IMR-90 (cell line): ENCODE results near the gene ZBTB14. TPM values are rescaled to one million over a fixed set of nuclear protein-coding genes. Genes with fewer than 3 reads are reported as not detected.

Source experiments
- ATAC-seq: fragments of 200-7000 bp; cut with Tn5 transposase; 2 replicates; pipeline ENCODE4 v1.9.1; 2020; ENCODE audit warnings: low read depth, mild to moderate bottlenecking, moderate library complexity
- BruUV-seq: library from RNA; stranded (reverse); fragments of 400-500 nt; replicated peaks from 2 replicates; lab custom pipeline; 2021; lab: Mats Ljungman, UMichigan
- CTCF ChIA-PET: fragments of 300-600 bp; formaldehyde crosslinking; extraction: SDS; loops from one replicate; lab custom pipeline; 2021; ENCODE audit warnings: antibody characterized with exemption; lab: Yijun Ruan, JAX
- POLR2A ChIA-PET: fragments of 300-600 bp; sonication (Branson Sonifier 250); formaldehyde crosslinking; loops from one replicate; lab custom pipeline; 2022; ENCODE audit warnings: antibody characterized with exemption; ENCODE audit not compliant: unreplicated experiment; lab: Charles Lee
- DNase-seq: peaks from one replicate; pipeline ENCODE4 v3.0.0; 2013
- H2AFZ ChIP-seq: replicated peaks from 2 replicates; pipeline ENCODE3; 2013; ENCODE audit warnings: low read length, mild to moderate bottlenecking; ENCODE audit not compliant: poor library complexity
- H2AK5ac ChIP-seq: 2 replicates; pipeline ENCODE4 v1.6.1; 2013; ENCODE audit warnings: low read depth, low read length, inconsistent platforms
- H2AK9ac ChIP-seq: replicated peaks from 2 replicates; pipeline ENCODE3; 2013; ENCODE audit warnings: mild to moderate bottlenecking, low read depth, low read length, moderate library complexity; ENCODE audit not compliant: poor library complexity
- H2BK120ac ChIP-seq: 2 replicates; pipeline ENCODE4 v1.6.1; 2013; ENCODE audit warnings: low read depth, low read length, inconsistent platforms
- H2BK15ac ChIP-seq: 3 replicates; pipeline ENCODE4 v1.6.1; 2013; ENCODE audit warnings: low read depth, low read length, inconsistent platforms
- H2BK20ac ChIP-seq: 2 replicates; pipeline ENCODE4 v1.6.1; 2013; ENCODE audit warnings: low read depth, mild to moderate bottlenecking, inconsistent platforms, low read length, moderate library complexity
- H2BK5ac ChIP-seq: 2 replicates; pipeline ENCODE4 v1.6.1; 2013; ENCODE audit warnings: mild to moderate bottlenecking, low read depth, low read length, inconsistent platforms; ENCODE audit not compliant: poor library complexity, severe bottlenecking
- H3K14ac ChIP-seq: replicated peaks from 2 replicates; pipeline ENCODE4 v1.6.1; 2013; ENCODE audit warnings: low read depth, low read length, inconsistent platforms
- H3K18ac ChIP-seq: 2 replicates; pipeline ENCODE4 v1.6.1; 2013; ENCODE audit warnings: low read depth, low read length, control low read depth
- H3K23ac ChIP-seq: 2 replicates; pipeline ENCODE4 v1.6.1; 2013; ENCODE audit warnings: low read depth, low read length, inconsistent platforms
- H3K27ac ChIP-seq: 2 replicates; pipeline ENCODE4 v1.5.1; 2013; ENCODE audit warnings: mild to moderate bottlenecking, control low read depth, low read length; ENCODE audit not compliant: insufficient read depth
- H3K27me3 ChIP-seq: 2 replicates; pipeline ENCODE4 v1.6.1; 2013; ENCODE audit warnings: low read length; ENCODE audit not compliant: control insufficient read depth, insufficient read depth
- H3K36me3 ChIP-seq: 2 replicates; pipeline ENCODE4 v1.6.1; 2013; ENCODE audit warnings: low read length, mixed read lengths; ENCODE audit not compliant: control insufficient read depth, insufficient read depth
- H3K4ac ChIP-seq: 2 replicates; pipeline ENCODE4 v1.6.1; 2013; ENCODE audit warnings: low read depth, low read length, inconsistent platforms
- H3K4me1 ChIP-seq: 2 replicates; pipeline ENCODE4 v1.6.1; 2013; ENCODE audit warnings: low read length, mixed read lengths; ENCODE audit not compliant: control insufficient read depth, insufficient read depth
- H3K4me2 ChIP-seq: 2 replicates; pipeline ENCODE4 v1.6.1; 2013; ENCODE audit warnings: low read depth, mild to moderate bottlenecking, control low read depth, low read length, moderate library complexity
- H3K4me3 ChIP-seq: 2 replicates; pipeline ENCODE4 v1.5.1; 2013; ENCODE audit warnings: low read depth, mild to moderate bottlenecking, control low read depth, low read length, moderate library complexity; ENCODE audit not compliant: insufficient read depth
- H3K56ac ChIP-seq: 2 replicates; pipeline ENCODE4 v1.6.1; 2013; ENCODE audit warnings: low read length, inconsistent platforms; ENCODE audit not compliant: insufficient read depth; ENCODE audit errors: extremely low read depth
- H3K79me1 ChIP-seq, 2 experiments: 2 replicates each; pipeline ENCODE4 v1.6.1; 2013; ENCODE audit warnings: low read length in 2 of 2, inconsistent platforms in 1 of 2, low read depth in 1 of 2
- H3K9ac ChIP-seq: 2 replicates; pipeline ENCODE4 v1.6.1; 2013; ENCODE audit warnings: low read depth, low read length, control low read depth
- H3K9me1 ChIP-seq: 2 replicates; pipeline ENCODE4 v1.6.1; 2013; ENCODE audit warnings: low read length, inconsistent platforms; ENCODE audit not compliant: insufficient read depth
- H3K9me3 ChIP-seq: 2 replicates; pipeline ENCODE4 v1.6.1; 2013; ENCODE audit warnings: low read length; ENCODE audit not compliant: control insufficient read depth, insufficient read depth
- H4K20me1 ChIP-seq: 2 replicates; pipeline ENCODE4 v1.6.1; 2013; ENCODE audit warnings: low read length, inconsistent platforms; ENCODE audit not compliant: insufficient read depth
- H4K5ac ChIP-seq: 2 replicates; pipeline ENCODE4 v1.6.1; 2013; ENCODE audit warnings: mild to moderate bottlenecking, low read depth, low read length, control low read depth
- H4K8ac ChIP-seq, 2 experiments: 2 replicates each; pipeline ENCODE4 v1.6.1; 2013; ENCODE audit warnings: low read depth in 2 of 2, low read length in 2 of 2, control low read depth in 1 of 2, inconsistent platforms in 1 of 2
- H4K91ac ChIP-seq: 2 replicates; pipeline ENCODE4 v1.6.1; 2013; ENCODE audit warnings: low read depth, low read length, inconsistent platforms; ENCODE audit not compliant: insufficient read depth
- BHLHE40 ChIP-seq: fragments of 150-350 bp; IDR thresholded peaks from 2 replicates; pipeline ENCODE4 v1.6.1; 2016; ENCODE audit warnings: mild to moderate bottlenecking, low read depth, low read length
- CHD1 ChIP-seq: IDR thresholded peaks from 2 replicates; pipeline ENCODE4 v1.6.1; 2012; ENCODE audit warnings: low read depth, low read length, improper control_type of control experiment
- FOS ChIP-seq: fragments of 150-350 bp; IDR thresholded peaks from 2 replicates; pipeline ENCODE4 v1.6.1; 2016; ENCODE audit warnings: low read depth, low read length
- MAFK ChIP-seq: IDR thresholded peaks from 2 replicates; pipeline ENCODE4 v1.6.1; 2012; ENCODE audit warnings: low read depth, low read length, improper control_type of control experiment
- MAZ ChIP-seq: IDR thresholded peaks from 2 replicates; pipeline ENCODE4 v1.6.1; 2012; ENCODE audit warnings: low read depth, mild to moderate bottlenecking, low read length, improper control_type of control experiment, moderate library complexity, borderline replicate concordance
- MXI1 ChIP-seq: IDR thresholded peaks from 2 replicates; pipeline ENCODE4 v1.6.1; 2012; ENCODE audit warnings: low read depth, mild to moderate bottlenecking, low read length, moderate library complexity, borderline replicate concordance
- NFE2L2 ChIP-seq: fragments of 150-350 bp; IDR thresholded peaks from 2 replicates; pipeline ENCODE4 v1.6.1; 2016; ENCODE audit warnings: low read depth, mild to moderate bottlenecking, low read length
- RAD21 ChIP-seq: IDR thresholded peaks from 2 replicates; pipeline ENCODE4 v1.6.1; 2012; ENCODE audit warnings: low read length, improper control_type of control experiment
- RCOR1 ChIP-seq: IDR thresholded peaks from 2 replicates; pipeline ENCODE4 v1.6.1; 2012; ENCODE audit warnings: mild to moderate bottlenecking, low read length, improper control_type of control experiment; ENCODE audit not compliant: insufficient replicate concordance
- RFX5 ChIP-seq: IDR thresholded peaks from 2 replicates; pipeline ENCODE4 v1.8.0; 2012; ENCODE audit warnings: low read depth, mild to moderate bottlenecking, low read length, moderate library complexity
- dilution Hi-C: fragments of 300-500 bp; cut with HindIII; formaldehyde crosslinking; loops from one replicate; pipeline ENCODE4 v1.14.3; 2018; ENCODE audit warnings: low sequenced_read_pairs; ENCODE audit not compliant: unreplicated experiment
- in situ Hi-C: fragments of 300-500 bp; cut with MboI; formaldehyde crosslinking; loops from 3 replicates; pipeline ENCODE4 v1.14.3; 2019; ENCODE audit warnings: low sequenced_read_pairs, inconsistent platforms, mixed read lengths
- intact Hi-C: fragments of 100-400 bp; cut with micrococcal nuclease; formaldehyde crosslinking; loops from 2 replicates; pipeline ENCODE4 v1.10.0; 2022
- polyA plus RNA-seq, 3 experiments: library from polyadenylated mRNA; depleted of rRNA; stranded (reverse); fragments of >200 nt; gene quantifications; 2 replicates each; pipeline ENCODE4 v1.2.3, GENCODE V29; 2012; ENCODE audit warnings: low replicate concordance in 1 of 3
- total RNA-seq: library from RNA; depleted of rRNA; stranded (reverse); fragments of >200 nt; gene quantifications from 2 replicates; pipeline ENCODE4 v1.2.3, GENCODE V29; 2012
- TF ChIP-seq, protein P1 (sequence below): fragments of 150-350 bp; IDR thresholded peaks from 2 replicates; pipeline ENCODE4 v1.6.1; 2017; ENCODE audit warnings: mild to moderate bottlenecking, antibody characterized with exemption, low read length, low read depth

Gene ZBTB14
- total and polyA plus RNA-seq, 2 of the 4 experiments (the other 2 are of a cell fraction), result 5.8 to 9.1 TPM

DNA sequence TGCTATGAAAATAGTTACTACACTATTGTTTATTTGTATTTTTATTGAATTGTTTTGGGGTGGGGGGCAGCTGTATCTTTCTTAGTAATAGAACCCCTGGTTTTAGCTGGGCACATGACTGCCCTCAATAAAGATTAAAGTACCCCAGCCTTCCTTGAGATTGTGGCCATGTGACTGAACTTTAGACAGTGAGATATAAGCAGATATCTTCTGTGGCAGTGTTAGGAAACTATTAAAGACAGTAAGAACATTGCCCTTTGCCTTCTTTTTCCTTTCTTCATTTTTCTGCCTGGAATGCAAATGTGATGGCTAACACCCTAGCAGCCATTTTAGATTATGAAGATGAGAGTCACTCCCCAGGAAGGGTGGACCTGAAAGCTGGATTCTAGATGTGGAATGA lies 50.6 kb downstream of the ZBTB14 start:
- Histone ChIP-seq H4K20me1 (no peaks in the 10 kb centered on the region), H3K14ac (no peak overlapping the region), H3K4me3 (no peak overlapping the region), H2AK9ac (no peak overlapping the region), H3K9me1 (0 out of 2 replicates have a peak, but pooled peaks cover 3% of the 10 kb centered on the region), H3K36me3 (peaks cover 8% of the 10 kb centered on the region), H2BK5ac (no peak overlapping the region), H2BK20ac (no peak overlapping the region), H3K9ac (no peak overlapping the region), H2BK15ac (no peak overlapping the region), H4K8ac (no peak overlapping the region), H3K79me1 (peaks cover 7 to 10% of the 10 kb centered on the region in 2 experiments; a peak in 1 of 4 replicates), H3K18ac (no peak overlapping the region), H4K91ac (no peak overlapping the region), H2AK5ac (no peak overlapping the region), H2AFZ (no peak overlapping the region), H4K5ac (no peak overlapping the region), H3K9me3 (no peaks in the 10 kb centered on the region), H3K56ac (no peak overlapping the region), H3K4me2 (no peak overlapping the region), H3K27ac (no peak overlapping the region), H2BK120ac (no peak overlapping the region), H3K4me1 (no peaks in the 10 kb centered on the region), H3K4ac (no peak overlapping the region), H3K27me3 (no peaks in the 10 kb centered on the region), H3K23ac (no peak overlapping the region)
- TF ChIP-seq MAZ (no peak), CHD1 (no peak), RCOR1 (no peak), MXI1 (no peak), RAD21 (no peak), BHLHE40 (no peak), NFE2L2 (no peak), MAFK (no peak), RFX5 (no peak), FOS (no peak)
- TF ChIP-seq, protein P1, sequence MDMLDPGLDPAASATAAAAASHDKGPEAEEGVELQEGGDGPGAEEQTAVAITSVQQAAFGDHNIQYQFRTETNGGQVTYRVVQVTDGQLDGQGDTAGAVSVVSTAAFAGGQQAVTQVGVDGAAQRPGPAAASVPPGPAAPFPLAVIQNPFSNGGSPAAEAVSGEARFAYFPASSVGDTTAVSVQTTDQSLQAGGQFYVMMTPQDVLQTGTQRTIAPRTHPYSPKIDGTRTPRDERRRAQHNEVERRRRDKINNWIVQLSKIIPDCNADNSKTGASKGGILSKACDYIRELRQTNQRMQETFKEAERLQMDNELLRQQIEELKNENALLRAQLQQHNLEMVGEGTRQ, result no peak
- ChIA-PET POLR2A (no interaction called here), CTCF (no interaction called here)
- DNase-seq (no peak), ATAC-seq (no peak)
- intact Hi-C loops (no loop called here), in situ Hi-C loops (no loop called here), dilution Hi-C loops (no loop called here)
- BruUV-seq, result no TSS peak
